Tongue (tissue), 2 donors: ENCODE measurements around the gene FOXP1. TPM values are rescaled to one million over a fixed set of nuclear protein-coding genes. Genes with fewer than 3 reads are reported as not detected.
"Not testable (repeated sequence)": the region's sequence is repeated elsewhere in the genome, so short reads cannot be mapped to it uniquely, and the experiment has no call there.

Source experiments
- DNase-seq: peaks from one replicate; pipeline ENCODE4 v3.0.0-alpha.2; 2015
- total RNA-seq: library from RNA; depleted of rRNA; stranded (reverse); fragments of >200 nt; gene quantifications from one replicate; pipeline ENCODE4 v1.2.3, GENCODE V29; 2014

Gene FOXP1
- total RNA-seq, 1 donor from 2014 or later, result 66.4 TPM

DNA sequence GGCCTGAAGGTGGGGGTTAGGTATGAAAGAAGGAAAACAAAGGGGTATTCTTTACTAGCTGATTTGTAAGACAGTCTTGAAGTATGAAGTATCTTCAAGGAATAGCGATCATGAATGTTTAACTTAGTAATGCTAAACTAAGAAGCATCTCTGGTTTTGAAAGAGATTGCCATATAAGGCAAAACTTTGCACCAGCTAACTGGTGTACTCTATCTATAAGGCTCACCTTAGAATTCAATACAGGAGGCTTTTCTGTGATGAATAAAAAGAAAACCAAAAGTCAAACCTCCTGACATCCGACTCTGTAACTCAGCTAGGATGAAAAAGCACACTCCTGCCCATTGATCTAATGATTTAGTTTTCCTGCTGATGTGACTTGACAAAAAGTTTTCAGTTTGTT, 54.7 kb downstream of the FOXP1 start:
- no peak for DNase-seq

DNA sequence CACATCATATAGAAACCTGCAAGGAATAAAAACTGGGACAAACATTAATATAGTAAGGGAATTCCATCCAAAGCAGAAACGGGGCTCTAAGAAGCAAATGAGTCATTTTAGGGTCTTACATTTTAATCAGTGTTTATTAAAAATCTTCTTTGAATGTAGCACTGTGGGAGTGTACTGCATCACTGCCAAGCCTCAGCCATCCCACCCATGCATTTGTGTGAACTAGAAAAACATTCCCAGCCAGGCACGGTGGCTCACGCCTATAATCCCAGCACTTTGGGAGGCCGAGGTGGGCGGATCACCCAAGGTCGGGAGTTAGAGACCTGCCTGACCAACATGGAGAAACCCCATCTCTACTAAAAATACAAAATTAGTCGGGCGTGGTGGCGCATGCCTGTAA, 57.1 kb downstream of the FOXP1 start:
- DNase-seq, result not testable (repeated sequence)

DNA sequence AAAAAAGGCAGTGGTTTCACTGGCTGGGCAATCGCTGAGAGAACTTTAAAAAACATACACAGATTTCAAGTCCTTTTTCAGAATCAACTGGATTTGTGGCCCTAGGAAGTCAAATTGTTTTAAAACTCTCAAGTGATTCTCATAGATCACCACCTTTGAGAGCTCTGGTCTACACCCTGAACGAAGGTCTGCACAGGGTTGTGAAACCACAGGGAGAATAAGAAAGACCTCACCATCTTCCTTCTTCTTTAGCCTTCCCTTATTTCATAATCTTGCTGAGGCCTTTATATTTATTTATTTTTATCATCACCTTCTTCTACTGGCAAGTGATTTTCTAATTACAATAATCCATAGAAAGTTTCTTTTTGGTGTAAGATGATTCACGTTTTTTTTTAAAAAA, 58.1 kb downstream of the FOXP1 start:
- no peak for DNase-seq

DNA sequence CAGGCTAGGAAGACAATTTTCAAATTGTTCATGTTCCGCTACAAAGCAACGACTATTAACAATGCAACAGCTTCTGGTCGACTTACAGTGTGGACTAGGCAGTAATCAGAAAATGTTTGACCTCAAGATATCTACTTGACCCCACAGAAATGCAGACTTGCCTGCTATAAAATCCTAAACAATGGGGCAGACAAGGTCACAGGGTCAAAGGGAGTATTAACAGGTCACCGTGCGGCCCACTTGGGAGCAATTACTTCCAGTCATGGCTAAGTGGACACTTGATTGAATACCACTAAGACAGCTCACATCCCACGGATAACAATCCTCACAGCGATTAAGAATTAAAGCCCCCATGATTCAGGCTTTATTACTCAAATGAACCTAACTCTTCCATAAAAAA, 58.9 kb downstream of the FOXP1 start:
- no peak for DNase-seq

DNA sequence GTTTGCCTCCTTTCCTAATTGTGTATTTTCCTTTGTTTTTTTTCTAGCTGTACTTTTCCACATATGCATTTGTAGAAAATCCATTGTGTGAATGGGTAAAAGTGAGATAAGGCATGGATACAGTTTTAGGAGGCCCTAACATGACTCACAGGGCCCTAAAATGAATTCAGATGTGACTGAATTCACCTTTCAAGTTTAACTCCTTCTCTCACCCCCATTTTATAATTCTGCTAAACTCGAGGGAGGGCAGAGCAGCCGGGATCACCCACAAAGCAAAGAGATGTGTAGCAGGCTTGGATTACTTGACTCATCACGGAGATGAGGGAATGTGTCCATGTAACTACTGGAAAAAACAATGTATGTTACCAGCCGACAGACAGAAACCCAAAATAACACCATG, 59.9 kb downstream of the FOXP1 start:
- DNase-seq, result no peak

DNA sequence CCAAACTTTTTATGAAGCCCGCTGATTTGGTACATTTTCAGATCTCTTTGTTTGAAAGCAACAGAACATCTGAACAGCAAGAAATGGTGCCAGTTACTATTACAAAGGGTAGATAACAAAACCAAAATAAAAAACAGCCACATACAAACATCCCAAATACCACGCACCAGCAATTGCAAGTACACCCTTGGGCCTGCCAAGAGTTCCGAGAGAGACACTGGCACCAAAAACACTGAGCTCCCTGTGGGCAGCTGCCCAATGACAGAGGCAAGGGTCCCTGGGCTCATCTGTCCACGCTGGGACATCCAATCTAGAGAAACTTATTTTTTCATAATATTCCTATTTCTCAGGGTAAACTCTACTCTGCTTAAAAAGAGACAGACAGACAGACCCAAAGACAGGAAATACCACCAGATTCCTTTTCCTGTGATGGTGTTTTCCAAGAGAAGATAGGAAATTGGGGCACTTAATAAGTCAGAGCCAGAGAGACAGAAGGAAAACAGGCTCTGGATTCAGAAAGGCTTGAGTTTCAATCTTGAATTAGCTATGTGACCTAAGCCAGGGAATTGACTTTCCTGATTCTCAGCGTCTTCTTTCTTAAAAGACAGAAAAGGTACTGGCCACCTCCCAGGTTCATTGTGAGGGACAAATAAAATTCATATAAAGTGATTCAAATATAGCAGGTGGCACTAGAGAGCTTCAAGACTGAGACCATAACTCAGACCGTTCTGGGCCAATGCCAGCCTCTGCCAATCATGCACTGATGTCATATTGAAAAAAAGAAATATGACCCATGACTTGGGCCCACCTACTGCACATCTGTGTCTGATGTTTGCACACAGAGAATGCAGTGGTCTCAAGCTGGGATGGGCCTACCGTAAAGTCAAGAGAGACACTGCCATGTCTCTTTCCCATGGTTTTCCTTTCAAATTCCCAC, 61.3 kb downstream of the FOXP1 start:
- no peak for DNase-seq

DNA sequence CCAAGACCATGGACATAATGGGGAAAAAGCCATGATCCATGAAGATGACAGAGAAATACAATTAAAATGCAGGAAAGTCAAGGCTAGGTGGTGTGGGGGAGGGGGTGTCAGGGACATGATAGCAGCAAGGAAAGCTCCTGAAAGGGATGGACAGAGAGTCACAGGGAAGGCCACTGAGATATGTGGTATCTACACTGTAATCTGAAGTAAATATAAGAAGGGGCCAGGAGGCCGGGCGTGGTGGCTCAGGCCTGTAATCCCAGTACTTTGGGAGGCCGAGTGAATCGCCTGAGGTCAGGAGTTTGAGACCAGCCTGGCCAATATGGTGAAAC, 62.5 kb downstream of the FOXP1 start:
- DNase-seq, result no peak

DNA sequence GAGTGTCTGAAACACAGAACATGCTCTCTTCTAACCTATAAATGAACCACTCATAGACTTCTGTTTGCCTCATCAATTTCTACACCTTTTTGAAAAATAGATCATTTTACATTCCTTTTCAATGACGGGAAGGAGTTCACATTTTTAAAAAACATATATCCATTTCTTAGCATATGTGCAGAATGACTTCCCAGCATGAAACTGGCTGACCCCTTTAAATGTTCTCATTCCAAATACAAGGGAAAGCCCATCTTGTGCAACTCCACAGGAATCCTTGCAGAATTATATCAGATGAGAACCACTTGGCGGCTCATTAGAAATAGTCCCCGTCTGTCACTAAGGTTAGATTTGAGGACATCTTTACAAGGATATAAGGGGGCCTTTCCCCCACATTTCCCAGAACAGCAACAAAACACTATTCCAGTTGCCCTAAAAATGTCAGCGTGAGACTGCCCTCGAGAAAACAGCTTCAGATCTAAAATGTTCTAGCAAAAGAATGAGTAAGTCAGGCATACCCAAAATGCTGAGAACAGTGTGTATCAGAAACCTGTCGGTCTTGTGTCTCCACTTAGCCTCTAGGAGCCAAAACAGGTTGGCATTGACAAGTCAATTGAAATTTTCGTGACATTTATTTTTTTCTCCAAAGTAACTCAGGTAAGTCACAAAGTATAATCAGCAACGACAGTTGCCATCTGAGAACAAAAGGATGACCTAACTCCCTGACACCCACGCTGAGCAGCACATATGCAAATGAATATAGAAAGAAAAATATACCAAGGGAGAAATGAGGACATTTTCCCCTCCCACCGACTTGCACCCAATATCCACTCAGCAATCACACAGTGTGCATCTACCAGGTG, 63.1 kb downstream of the FOXP1 start:
- DNase-seq, result no peak

DNA sequence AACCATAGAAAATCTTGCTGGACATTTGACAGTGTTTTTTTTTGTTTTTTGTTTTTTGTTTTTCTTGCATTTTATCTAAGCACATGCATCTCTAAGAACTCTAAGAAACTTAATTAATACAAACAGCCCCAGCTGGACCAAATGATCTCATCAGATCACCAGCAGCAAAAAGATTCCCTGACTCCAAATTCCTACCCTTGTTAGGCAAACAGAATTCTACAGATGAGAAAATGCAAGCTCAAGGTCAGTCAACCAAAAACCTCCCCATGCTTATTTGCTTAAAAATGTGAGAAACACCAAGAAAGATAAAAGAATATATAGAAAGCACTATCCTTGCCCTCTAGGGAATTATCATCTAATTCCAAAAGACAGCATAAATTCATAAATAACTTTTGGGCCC, 65.4 kb downstream of the FOXP1 start:
- no peak for DNase-seq

DNA sequence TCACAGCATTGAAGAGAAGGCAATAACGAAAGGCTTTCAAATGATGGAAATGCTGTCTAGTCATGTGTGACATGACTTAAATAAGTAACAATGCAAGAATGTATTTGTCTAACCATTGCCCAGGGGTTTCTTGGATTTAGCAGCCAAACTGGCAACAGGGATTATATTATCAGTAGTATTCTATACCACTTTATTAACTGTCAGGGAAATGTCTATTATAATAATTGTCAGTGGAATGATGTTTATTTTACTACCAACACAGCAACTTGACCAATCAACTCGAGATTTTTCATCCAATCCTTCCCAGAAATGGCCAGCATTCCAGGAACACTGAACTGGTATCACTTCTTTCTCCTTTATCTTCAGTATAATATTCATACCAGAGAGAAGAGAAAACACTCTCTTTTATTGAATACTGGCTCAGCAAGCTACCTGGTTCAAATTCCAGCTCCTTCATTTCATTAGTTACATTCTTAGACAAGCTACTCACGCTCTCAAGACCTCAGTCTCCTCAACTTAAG, 66.2 kb downstream of the FOXP1 start:
- DNase-seq, result no peak

DNA sequence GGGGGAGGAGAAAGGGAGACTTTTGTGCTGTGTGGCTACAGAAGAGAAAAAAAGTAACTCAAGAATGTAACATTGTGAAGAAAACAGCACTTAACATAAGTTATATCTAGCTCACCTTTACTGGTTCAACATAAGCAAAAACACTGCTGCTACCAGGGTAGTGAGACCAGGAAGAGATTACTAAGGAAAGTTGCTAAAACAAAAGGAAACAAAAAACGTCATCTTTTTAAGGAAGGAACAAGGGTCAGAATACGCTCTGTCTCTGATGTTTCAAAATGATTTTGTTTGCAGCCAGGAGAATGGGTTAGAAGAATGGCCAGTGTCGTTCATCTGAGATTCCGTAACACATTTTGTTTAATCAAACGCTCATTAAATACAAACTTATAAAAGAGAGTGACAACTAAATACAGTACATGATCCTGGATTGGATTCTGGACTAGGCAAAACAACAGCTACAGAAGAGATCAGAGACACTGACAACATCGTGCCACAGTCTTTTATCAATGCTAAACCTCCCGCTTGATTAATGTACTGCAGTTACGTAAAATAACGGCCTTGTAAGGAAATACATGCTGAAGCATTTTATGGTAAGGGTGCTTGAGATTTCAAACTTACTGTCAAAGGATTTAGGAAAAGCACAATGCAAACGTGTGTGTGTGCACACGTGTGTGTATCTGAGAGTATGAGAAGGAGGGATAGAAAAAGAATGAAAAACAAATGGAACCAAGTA, 67.7 kb downstream of the FOXP1 start:
- DNase-seq, result no peak

DNA sequence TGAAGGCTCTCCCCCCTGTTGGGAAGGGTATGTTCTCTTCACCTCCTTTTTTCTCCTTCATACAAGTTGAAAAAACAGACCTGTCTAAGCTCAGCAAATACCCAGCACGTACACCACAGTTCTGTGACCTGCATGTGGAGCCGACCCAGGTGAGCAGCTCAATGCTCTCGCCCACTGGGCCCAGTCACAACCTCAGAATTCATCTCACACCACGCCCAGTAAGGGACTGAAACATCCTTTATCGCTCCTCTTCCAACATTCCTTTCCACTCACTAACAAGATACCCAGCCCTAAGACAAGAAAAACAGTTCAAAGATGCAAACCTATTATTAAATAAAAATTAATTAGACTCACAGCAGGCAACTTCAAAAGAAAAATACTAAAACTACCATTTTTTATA, 68.9 kb downstream of the FOXP1 start:
- no peak for DNase-seq

DNA sequence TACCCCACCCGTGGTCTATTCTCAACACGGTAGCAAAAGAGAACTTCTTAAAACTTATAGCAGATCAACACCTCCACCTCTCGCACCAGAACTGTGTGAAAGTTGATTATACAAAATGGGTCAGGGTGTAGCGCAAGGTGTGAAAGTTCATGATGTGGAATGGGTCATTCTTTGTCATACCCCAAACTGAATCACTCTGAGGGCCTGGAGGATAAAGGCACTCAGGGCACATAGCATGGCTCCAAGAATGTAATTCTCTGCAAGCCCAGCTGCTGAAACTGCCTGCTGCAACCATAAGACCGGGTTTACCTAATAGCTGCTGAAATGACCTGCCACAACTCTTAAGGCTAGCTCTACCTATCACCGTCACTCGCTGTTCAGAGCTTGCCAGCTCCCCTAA, 70.0 kb downstream of the FOXP1 start:
- no peak for DNase-seq

DNA sequence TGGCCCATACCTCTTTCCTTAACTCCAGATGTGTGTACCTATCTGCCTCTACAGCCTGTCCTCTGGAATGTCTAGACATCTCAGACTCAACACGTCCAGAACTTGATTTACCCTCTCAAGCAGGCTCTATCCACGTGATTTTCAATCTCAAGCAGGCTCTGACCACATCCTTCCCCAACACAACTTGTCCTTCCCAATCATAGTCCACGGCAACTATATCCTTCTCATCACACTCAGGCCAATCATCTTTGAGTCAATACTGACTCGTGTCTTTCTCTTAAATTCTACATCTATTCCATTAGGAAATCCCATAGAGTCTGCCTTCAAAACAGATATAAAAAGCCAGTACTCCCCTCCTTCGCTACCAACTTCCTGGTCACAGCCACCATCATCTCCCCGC, 70.4 kb downstream of the FOXP1 start:
- no peak for DNase-seq

DNA sequence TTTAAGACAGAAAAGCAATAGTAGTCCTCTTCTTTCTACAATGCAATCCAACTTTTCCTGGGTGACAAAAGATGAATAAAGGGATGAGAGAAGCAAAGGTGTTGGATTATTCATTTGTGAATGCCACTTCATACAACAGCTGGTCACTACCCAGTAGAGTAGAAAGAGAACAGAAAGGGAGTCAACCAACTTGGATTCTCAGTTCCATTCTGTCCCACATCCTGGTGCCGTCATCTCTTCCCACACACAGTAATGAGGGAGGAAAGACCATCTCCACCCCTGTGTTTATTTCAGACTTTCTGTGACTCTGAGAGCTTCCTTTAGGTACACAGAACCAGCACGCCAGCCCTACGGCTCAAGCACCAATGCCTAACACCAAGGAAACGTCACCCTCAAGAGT, 71.0 kb downstream of the FOXP1 start:
- DNase-seq, result no peak

DNA sequence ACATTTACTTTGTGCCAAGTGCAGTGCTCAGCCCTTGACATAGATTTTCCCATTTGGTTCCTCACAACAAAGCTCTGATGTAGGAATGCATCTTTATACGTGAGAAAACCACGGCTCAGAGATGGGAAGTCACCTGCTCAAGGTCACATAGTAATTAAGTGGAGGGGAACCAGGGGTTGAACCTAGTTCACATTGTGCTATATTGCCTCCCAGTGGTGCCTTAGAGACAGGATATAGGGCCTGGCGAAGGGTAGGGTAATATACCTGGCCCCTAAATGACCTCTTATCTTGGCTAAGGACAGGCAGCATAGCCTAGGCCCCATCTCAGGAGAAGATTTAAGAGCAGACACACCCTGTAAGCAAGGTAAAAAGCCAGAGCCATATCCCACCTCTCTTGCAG, 71.5 kb downstream of the FOXP1 start:
- no peak for DNase-seq

DNA sequence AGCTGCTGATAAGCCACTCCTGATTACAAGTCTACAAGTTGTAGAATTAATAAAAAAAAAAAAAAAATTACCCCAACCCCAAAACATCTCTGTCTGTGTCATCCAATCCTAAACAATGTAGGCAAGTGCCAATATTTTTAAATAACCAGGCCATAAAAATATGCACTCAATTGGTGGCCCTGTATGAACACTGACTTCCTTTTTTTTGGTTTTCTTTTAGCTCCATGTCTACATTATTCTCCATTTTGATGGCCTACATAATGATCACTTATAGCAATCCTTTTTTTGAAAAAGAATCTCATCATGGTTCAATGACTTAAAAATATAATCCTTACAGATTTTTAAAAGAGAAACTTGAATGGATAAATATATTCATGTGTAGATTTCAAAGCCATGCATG, 72.1 kb downstream of the FOXP1 start:
- DNase-seq, result no peak

DNA sequence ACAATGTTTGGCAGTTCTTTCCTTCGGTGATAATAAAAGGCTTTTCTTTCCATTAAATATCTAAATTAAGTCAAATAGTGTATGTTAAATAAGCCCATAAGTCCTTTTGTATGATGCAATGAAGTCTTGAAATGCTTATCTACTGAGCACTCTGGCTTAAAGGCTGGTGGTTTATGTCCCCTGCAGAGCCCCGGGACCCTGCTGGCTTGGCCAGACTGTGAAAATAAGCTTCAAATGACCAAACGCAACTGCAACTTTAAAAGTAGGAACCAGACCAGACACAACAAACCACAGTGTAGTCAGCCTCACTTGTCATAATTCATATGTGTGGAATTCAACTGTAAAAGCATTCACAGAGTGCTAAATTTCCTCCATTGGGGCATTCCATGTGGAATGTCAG, 72.5 kb downstream of the FOXP1 start:
- DNase-seq, result no peak

DNA sequence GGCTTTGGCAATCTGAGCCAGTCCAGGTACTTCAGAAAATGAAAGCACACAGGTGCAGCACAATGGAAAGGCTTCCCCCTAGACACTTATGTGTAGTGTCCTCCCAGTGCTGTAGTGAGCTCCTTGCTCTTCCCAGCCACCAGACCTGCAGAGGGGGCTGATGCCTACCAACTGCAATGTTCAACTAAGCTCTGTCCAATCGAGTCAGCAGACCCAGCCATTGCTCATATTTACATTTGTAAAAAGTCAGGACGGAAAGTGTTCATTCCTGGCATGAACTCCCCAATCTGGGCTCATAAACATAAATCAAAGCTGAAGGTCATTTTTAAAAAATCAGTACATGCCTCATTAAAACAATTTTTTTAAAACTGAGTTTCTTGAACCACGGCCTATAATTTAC, 73.0 kb downstream of the FOXP1 start:
- DNase-seq, result no peak

DNA sequence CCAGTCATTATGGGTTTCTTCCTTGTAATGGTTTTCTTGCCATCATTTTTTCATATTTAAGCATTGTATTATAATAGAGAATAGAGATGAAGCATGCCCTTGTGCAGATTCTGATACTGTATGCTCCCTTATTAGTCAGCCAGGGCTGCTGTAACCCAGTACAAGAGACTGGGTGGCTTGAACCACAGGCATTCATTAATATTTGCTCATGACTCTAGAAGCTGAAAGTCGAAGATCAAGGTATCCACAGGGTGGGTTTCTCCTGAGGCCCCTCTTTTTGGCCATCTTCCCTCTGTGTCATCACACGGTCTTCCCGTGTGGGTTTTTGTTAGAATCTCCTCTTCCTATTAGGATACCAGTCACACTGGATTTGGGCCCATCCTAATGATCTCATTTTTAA, 74.5 kb downstream of the FOXP1 start:
- no peak for DNase-seq

DNA sequence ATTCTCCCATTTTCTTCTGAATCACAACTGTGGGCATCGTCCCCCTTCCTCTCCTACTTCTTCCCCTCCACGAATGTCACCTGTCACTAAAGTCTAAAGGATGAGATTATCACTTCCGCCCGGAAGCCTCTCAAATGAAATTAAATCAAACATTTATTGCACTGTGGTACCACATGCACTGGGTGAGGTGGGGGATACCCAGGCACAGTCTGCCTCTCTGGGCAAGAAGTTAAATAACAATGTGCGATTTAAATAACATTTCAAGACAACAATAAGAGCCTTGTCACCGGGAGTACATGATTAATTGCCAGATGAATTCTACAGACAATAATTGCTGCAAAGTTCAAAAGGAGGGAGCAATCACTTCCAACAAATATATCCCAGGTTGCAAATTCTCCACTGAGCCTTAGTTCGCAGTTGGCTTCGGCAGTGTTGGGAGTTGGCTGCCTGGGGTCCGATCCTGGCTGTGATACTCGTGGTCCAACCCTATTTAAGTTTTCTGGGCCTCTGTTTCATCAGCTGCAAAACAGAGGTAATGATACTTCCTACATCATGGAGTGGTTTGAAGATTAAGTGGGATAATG, 77.7 kb downstream of the FOXP1 start:
- no peak for DNase-seq
